Frontal cortex (tissue), 4 donors: ENCODE data around the gene SMARCA4. TPM values are rescaled to one million over a fixed set of nuclear protein-coding genes. Genes with fewer than 3 reads are reported as not detected.

Source experiments
- DNase-seq, 2 donors: peaks; one replicate each; pipeline ENCODE4 v3.0.0; 2012; ENCODE audit warnings: low spot score in 2 of 2
- FAIRE-seq: peaks from 2 replicates; lab custom pipeline; 2012; peaks lifted over from hg19 to GRCh38; lab: Jason Lieb, UNC
- total RNA-seq: library from RNA; depleted of rRNA; stranded (reverse); fragments of >200 nt; gene quantifications from one replicate; pipeline ENCODE4 v1.2.3, GENCODE V29; 2014
- donor health status: control.
- donor health status: control.
- donor health status: control.

The SMARCA4 gene
- total RNA-seq, 1 donor from 2014 or later = 85.2 TPM

DNA sequence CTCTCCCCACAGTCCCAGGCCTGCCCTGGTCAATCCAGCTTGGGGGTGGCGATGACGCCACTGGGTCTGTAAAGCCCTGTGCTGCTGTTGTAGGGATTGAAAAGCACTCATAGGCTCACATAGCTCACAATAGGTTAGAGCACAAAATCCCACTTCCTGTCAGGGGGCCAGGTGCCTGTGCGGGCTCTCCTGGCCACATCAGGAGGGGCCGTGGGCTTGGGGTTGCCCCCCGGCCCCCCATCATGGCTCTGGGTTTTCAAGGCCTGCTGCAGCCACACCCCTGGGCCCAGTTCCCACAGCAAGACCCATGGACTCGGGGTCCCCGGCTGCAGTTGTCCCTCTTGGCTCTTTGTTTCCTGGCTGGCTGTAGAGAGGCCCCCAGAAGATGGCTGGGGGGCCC lies 62.9 kb downstream of the SMARCA4 start:
- FAIRE-seq (no peak), DNase-seq (no peak)

DNA sequence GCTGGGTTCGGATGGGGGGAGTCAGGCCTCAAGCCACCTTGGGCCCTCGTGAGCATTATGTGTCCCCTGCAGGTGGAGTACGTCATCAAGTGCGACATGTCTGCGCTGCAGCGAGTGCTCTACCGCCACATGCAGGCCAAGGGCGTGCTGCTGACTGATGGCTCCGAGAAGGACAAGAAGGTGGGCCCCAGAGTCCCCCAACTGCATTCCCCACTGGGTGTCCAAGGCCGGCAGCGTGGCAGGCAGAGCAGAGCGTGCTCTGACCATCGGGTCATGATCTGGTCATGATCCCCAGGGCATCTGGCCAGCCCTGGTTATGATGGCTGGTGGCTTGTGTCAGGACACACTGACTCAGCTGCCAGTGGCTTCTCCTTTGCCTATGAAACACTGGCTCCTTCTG lies 63.4 kb downstream of the SMARCA4 start:
- DNase-seq (no peak), FAIRE-seq (no peak)

DNA sequence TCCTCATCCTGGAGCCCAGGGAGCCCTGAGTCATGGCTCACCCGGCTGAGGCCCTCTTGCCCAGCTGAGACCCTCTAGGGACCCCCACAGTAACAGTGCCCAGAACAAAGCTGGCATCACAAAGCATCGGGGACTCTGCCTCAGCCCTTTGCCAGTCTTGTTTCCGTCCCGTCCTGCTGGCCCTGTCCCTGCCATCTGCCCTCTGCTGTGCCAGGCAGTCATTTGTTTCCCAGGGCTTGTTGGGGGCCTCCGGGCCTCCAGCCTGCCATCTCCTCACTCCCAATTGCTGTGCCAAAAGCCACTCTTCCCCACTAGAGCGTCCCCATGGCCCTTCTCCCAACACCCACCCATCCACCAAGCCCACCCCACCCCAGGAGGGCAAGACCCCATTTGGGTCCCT lies 64.2 kb downstream of the SMARCA4 start:
- FAIRE-seq = no peak
- DNase-seq = no peak

DNA sequence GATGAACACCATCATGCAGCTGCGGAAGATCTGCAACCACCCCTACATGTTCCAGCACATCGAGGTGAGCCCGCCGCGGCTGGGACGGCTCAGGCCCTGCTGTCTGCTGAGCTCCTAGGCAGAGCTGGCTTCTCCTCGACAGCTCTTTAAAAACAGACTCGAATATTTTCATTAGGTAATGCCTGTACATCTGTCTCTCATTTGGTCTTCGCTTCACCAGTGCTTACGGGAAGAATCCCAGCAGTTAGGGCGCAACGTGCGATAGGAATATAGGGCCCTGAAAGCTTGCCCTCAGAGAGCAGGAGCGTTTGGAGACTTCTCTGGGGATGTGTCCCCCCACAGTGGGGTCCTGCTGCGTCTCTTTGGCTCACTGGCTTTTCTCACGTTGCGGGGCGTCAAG lies 64.6 kb downstream of the SMARCA4 start:
- FAIRE-seq = no peak
- DNase-seq = no peak

DNA sequence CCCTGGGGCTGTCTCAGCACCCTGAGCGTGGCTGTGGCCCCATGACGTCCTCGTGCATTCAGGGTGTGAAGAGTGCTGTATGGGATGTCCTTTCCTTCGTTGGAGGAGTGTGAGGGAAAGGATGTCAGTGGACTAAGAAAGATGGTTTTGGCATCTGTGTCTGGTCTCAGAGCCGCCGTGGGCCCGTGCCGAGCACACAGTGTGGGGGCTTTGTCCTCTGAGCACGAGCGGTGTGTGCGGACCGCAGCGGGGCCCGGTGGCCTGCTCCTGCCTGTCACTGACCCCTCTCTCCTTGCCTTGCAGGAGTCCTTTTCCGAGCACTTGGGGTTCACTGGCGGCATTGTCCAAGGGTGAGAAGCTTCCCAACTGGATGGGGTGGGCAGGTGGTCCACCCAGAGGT lies 65.2 kb downstream of the SMARCA4 start:
- FAIRE-seq = no peak

DNA sequence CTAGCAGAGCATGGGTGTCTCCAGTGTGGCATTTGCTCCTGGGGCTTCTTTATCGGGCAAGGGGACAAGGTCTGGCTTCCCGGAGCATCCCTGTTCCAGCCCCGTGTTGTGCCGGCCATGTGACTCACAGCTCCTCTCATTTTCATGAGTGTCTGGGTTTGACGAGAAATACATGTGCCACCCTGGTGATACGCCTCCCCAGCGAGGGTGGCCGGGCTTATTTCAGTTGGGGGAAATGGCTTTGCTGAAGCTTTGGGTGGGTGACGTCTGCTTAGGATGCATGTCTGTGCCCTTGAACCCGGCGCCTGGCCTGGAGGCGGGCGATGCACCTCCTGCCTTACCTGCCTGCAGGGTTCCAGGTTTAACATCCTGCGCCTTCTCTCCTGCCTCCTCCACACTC lies 66.6 kb downstream of the SMARCA4 start:
- FAIRE-seq (no peak), DNase-seq (no peak)

More for the DNA sequence above, 65.2 kb downstream of the SMARCA4 start:
- no peak for DNase-seq

DNA sequence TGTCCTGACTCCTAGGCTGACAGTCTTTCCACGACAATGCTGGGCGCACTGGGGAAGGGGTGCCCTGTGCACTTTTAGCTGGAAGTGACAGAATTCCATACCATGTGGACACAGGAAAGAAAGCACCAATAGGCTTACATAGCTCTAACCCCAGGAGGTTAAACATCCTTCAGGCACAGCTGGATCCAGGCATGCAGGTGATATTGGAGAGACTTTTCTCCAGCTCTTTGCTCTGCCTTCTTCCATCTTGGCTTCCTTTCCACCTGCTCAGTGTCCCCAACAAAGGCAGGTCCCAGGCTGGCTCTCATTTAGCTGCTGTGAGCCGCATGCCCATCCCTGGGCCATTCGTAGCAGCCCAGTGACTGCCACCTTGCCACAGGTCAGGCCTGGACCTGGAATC lies 67.3 kb downstream of the SMARCA4 start:
- FAIRE-seq (no peak), DNase-seq (no peak)

DNA sequence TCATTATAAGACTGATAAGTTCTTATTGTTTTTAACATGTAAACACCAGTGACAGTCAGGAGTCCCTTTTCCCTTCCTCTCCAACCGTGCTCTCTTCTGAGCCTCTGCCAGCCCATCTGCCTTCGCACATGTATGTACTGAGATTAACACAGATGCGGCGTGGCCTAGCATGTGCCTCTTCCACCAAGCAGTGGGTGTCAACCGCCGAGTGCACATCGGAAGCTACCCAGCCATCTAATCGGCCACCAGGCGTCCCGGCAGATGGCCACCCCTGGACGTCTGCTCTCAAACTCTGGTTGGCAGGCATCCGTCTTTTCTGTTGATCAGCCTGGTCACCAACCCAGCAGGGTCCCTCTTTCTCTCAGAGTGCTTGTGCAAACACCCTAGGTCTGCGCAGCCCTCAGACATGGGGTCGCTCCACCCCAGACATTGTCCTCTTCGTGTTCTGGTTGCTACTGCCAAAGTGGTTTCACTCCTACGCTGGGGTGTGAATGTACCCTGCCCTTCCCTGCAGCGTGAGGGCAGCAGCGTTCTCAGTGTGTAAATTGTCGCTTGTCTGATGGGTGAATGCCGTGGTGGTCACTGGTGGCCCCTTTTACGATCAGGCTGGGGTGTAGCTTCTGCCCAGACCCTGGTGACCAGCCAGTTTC lies 70.7 kb downstream of the SMARCA4 start:
- no peak for FAIRE-seq
- no peak for DNase-seq

DNA sequence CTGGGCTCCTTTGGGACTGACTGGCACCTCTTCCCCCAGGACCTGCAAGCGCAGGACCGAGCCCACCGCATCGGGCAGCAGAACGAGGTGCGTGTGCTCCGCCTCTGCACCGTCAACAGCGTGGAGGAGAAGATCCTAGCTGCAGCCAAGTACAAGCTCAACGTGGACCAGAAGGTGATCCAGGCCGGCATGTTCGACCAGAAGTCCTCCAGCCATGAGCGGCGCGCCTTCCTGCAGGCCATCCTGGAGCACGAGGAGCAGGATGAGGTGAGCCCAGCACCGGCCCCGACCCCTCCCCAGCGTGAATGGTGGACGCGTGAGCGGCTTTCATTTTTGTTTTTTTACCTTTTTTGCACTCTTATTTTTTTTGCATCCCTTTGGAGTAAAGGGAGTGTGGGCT lies 72.4 kb downstream of the SMARCA4 start:
- DNase-seq (no peak), FAIRE-seq (no peak)

DNA sequence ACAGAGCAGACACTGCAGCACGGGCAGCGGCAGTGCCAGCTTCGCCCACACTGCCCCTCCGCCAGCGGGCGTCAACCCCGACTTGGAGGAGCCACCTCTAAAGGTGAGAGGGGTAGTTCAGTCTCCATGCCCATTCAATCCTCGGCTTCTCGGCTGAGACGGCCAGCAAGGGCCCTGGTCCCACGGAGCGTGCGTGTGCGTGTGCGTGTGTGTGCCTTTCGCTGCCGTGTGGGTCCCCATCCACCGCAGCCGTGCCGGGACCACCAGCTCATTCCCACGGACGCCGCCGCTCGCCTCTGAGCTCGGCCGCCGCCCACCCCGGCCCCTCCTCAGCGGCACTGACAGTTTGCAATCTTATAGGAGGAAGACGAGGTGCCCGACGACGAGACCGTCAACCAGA lies 72.9 kb downstream of the SMARCA4 start:
- DNase-seq = no peak
- no peak for FAIRE-seq

DNA sequence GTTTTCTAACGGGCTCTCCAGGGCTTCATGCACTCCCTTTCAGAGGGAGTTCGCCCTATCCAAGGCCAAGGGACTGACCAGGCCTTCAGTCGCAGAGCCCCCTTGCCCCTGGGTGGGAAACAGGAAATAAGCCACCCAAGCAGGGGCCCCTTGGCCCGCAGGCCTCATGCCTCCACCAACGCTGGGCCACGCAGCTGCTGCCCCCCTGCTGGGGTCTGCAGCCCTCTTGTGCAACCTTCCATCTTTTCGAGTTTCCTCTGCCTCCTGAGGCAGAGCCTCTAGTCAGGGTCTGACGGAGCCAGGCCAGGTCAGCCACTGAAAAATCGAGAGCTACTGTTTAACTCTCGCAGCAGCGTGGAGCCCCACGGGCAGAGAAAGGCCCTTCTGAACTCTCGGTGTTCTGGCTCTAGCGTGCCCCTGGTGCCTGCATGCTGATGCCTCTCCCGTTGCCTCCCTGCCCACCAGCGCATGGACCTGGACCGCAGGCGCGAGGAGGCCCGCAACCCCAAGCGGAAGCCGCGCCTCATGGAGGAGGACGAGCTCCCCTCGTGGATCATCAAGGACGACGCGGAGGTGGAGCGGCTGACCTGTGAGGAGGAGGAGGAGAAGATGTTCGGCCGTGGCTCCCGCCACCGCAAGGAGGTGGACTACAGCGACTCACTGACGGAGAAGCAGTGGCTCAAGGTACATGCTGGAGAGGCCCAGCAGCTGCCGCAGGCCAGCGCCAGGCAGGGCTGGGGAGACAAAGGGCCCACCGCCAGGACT lies 73.8 kb downstream of the SMARCA4 start:
- FAIRE-seq (no peak), DNase-seq (no peak)

DNA sequence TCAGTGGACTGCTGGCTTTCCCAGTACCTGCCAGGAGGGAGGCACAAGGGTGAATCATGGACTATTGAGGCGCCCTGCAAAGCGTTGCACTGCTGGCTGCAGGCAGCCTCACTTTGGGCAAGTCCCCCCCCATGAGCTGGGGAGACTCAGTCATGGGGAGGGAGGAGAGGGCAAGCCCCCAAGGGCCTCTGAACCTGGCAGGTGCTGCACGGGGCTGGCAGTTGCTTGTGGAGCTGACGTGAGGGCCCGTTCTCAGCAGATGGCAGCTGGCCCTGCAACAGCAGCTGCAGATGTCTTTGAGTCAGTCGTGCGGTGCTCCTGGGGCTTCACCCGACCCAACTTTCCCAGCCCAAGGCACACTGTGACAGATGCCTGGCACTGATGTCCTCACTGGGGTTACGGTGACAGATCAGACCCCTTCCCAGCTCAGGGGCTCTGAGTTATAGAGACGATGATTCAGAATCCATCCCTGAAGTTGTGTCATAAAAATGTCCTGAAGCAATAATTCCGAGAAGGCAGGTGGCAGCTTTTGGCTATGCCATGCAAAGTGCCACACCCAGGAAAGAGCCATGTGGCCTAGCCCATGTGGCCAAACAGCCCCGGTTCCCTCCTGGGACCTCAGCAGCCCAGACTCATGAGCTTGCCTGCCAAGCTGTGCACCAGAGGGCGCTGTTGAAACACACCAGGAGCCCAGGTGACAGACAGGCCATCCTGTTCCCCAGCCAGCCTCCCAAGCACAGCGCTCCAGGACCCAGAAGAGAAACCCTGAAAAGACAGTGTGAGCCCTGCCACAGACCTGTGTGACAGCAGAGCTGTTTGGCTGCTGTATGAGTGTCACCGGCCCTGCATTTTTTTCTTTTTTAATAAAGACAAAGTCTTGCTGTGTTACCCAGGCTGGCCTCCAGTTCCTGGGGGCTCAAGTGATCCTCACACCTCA lies 74.9 kb downstream of the SMARCA4 start:
- peak; percentile 71 to 87 for DNase-seq
- no peak for FAIRE-seq

DNA sequence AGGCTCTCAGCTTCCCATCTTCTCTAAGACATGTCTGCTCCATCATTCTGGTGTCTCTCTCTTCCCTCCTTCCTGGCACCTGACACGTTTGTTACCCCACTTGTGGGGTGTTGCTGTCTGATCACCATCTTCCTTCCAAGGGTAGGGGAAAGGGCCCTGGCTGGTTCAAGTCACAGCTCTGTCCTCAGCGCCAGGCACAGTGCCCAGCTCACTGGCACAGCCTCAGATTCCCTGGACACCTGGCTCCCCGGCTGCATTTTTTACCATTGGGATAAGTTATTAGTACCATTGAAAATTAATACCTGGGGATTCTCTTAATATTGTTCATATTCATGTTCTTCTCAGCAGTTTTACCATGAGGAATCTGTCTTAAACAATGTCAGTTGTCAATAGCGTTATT lies 77.7 kb downstream of the SMARCA4 start:
- no peak for FAIRE-seq
- no peak for DNase-seq

DNA sequence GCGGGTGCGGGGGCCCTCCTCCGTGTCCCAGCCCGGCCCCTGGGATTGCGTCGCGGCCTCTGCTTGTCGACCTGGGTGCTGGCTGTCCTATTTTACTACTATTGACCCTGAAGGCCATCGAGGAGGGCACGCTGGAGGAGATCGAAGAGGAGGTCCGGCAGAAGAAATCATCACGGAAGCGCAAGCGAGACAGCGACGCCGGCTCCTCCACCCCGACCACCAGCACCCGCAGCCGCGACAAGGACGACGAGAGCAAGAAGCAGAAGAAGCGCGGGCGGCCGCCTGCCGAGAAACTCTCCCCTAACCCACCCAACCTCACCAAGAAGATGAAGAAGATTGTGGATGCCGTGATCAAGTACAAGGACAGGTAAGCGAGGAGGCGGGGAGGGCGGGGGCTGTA lies 80.4 kb downstream of the SMARCA4 start:
- FAIRE-seq (no peak), DNase-seq (no peak)

DNA sequence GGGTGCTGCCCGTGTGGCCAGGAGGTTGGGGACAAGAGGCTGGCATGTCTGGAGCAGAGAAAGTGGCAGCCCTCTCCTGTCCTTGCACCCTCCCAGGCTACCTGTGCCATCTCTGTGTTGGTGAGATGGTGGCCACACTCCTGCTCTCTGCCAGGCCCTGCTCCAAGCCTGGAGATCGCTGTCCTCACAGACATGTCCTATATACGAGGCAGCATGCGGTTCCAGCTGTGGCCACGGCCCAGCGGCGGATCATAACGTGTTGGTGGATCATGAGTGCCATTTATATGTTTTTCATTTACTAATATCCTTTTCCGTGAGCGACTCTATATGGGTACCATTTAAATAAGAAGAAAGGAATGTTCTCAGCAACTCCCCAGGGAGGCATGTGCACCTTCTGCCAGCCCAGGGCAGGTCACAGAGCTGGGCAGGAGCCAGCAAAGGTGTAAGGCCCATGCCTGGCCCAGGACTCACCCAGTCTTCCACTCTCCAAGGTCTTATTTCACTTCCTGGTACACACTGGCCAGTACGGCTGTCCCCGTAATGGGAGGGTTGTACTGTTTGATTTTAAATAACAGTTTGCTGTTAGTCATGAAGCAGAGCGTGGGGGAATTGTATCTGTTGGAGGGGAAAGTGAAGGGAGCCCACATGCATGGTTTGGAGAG lies 81.3 kb downstream of the SMARCA4 start:
- FAIRE-seq = no peak

DNA sequence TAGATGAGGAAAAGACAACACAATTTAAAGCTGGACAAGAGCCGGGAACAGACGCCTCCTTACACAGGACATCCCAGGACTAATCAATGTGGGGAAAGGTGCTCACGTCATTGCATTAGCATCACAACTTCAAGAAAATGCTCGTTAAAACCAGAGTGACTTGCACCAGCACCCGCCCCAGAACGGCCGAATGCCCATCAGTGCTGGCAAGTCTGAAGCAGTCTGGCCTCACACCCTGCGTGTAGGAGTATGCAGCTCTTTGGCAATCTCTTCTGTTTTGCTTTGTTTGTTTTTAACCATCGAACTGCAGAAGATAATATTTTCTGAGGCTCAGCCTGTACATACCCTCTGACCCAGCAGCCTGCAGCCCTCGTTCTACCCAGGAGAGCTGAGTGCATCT lies 83.6 kb downstream of the SMARCA4 start:
- FAIRE-seq (no peak), DNase-seq (no peak)

More for the DNA sequence above, 81.3 kb downstream of the SMARCA4 start:
- no peak for DNase-seq

DNA sequence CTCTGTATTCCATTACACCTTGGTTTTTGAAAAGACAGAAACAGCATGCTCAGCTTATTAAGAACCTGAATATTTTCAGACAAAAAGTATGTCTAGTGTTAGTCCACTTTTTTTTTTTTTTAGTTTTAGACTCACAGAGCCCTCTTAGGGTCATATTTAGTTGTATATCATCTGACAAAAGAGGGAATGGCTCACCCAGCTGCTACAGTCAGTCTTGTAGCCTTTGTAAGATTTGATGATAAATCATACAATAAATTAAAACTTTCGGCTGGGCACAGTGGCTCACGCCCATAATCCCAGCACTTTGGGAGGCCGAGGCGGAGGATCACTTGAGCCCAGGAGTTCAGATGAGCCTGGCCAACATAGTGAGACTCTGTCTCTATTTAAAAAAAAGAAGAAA lies 84.7 kb downstream of the SMARCA4 start:
- no peak for FAIRE-seq
- no peak for DNase-seq

DNA sequence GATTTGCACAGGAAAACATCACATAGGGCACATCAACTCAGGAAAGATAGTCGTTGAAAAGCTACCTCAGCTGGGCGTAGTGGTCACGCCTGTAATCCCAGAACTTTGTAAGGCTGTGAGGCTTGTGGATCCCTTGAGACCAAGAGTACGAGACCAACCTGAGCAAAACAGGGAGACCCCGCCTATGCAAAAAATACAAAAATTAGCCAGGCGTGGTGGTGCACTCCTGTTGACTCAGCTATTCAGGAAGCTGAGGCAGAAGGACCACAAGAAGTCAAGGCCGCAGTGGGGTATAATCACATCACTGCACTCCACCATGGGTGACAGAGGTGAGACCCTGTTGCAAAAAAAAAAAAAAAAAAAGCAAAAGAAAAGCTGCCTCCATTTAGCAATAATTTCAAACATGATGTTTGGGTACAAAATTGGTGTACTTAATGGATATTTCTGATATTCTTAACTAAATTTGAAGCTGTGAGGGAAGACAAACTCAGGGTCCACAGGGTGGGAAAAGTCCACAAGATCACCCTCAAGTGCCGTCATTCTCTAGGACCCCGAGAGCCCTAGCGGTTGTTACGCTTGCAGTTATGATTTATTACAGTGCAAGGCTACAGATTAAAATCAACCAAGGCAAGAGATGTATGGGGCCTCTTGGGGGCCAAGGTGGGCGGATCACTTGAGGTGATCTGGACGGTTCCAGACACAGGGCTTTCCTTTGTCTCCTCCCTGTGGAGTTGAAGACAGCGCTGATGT lies 86.0 kb downstream of the SMARCA4 start:
- FAIRE-seq = no peak
- DNase-seq = no peak

DNA sequence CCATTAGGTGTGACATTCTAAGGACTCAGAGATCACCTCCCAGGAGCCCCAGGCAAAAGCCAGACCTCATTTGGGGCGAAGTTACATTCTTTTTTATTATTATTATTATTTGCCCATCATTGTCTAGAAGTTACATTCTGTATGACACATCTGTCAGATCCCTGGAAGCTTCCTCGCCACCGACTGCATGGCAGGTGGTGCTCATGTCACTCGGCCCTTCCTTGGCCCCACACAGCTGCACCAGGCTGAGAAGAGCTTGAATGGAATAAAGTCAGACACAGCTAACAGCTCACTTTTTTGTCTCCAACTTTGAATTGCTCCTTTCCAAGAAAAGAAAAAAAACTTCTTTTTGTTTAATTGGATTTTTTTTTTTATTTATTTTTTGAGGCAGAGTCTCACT lies 87.0 kb downstream of the SMARCA4 start:
- no peak for FAIRE-seq
- DNase-seq = no peak
